GM19397 (cell line): ENCODE measurements around the gene PTPRD.
"Not testable (repeated sequence)": the region's sequence is repeated elsewhere in the genome, so short reads cannot be mapped to it uniquely, and the experiment has no call there.

Experiments
- ATAC-seq: cut with Tn5 transposase; IDR thresholded peaks from one replicate; pipeline ENCODE4 v1.9.1; 2021; ENCODE audit warnings: mild to moderate bottlenecking, moderate library complexity; ENCODE audit not compliant: unreplicated experiment

PTPRD gene

DNA sequence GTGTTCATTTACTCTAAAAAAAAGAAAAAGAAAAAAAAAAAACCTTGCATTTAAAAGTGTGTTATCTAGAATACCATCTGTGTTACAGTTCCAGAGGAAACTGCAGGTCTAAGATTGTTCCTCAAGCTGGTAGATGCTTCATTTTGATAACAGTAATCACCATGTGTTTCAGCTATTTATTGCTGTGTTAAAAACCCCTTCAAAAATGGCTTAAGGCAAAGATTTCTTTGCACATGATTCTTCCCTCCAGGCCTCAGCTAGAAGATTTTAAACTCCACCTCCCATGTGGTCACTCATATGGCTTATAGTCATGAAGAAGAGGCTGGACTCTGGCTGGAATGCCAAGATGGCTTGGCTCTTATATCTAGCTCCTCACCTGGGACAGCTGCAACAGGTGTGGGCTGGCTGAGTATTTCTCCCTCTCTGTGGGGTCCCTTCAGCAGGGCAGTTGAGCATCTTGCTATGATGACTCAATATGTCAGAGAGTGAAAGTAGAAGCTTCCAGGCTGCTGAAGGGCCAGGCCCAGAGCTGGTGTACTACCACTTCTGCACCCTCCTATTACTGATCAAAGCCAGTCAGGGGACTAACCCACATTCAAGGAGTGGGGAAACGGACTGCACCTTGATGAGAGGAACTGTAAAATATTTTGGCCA, 1892.8 kb downstream of the PTPRD start:
- no peak for ATAC-seq

DNA sequence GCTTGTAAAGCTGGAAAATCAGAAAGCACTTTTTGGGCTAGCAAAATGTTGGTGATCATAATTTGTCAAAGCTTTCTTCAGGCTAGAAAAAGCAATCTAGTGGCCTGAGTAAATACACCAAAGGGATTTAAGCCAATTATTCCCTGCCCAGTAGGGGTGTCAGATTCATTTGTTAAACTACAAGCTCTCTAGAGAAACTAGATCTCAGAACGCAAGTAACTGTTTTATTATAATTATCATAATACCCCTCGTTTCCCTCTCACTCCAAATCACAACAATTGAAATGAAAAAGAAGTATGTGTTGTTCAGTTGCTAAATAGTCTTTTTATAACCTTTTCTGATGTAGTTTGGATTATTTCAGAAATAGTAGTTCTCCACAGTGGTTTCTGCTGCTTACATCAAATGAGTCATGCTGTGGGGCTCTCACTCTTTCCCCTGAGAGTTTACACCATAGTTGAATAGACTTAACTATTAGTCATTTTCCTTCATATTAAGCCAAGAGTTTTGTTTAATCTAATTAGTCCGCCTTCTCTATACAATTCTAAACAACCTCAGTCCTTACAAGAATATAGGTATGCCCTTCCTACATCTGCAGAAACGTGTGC, 1894.6 kb downstream of the PTPRD start:
- no peak for ATAC-seq

DNA sequence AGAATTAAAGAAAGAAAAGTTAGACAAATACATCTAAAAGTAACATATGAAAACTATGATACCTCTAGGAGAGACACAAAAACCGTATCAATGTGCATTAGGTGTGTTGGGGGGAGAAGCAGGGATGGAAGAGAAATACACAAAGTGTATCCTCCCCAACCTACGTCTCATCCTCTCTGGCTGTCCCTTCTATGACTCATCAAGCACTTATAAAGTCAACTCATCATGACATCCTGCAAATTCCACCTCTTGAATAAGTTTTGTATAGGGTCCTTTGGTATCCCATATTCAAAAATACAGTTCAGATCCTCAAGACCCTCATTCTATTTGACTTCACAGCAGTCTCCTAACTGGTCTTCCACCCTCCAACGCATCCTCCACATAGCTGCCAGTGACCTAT, 1895.7 kb downstream of the PTPRD start:
- no peak for ATAC-seq

DNA sequence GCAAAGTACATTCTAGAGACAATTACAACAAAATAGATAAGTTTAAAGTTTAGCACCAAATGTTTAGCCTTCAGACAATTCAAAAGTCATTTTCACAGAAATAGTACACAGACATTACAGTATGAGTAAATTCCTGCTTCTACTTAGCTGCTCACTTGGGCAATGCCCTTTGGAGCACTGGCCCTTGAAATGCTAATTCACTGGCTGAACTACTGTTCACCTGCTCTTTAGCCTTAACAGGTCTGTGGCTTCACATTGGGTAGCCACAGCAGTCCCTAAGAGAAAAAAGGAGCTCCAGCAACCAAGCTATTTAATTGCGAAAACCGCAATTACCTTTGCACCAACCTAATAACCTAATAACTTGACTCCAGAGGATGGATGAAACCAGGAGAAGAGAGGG, 1897.0 kb downstream of the PTPRD start:
- no peak for ATAC-seq

DNA sequence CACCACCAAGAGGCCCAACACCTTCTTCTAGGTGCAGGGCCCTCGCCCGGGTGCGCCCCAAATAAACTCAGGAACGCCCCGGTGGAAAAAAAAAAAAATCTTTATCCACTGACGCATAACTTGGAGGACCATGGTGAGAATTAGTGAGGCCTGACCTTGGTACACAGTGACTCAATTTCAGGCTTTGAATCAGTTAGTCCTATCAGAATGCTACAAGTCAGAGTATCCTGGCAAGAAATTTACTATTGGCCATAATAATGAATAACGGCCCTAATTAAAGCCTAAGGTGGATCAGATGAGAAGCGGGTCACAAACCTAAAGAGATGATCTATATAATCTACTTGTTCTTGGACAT, 1899.0 kb downstream of the PTPRD start:
- no peak for ATAC-seq

DNA sequence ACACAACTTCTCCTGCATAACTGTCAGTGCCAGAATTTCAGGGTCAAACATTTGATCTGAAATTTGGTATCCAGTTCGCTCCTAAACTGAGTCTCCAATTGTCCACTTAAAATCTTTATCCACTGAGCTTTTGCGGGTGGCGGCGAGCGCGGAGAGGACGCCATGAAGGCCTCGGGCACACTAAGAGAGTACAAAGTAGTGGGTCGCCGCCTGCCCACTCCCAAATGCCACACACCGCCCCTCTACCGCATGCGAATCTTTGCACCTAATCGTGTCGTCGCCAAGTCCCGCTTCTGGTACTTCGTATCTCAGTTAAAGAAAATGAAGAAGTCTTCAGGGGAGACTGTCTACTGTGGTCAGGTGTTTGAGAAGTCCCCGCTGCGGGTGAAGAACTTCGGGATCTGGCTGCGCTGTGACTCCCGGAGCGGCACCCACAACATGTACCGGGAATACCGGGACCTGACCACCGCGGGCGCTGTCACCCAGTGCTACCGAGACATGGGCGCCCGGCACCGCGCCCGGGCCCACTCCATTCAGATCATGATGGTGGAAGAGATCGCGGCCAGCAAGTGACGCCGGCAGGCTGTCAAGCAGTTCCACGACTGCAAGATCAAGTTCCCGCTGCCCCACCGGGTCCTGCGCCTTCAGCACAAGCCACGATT, 1899.5 kb downstream of the PTPRD start:
- ATAC-seq = no peak

DNA sequence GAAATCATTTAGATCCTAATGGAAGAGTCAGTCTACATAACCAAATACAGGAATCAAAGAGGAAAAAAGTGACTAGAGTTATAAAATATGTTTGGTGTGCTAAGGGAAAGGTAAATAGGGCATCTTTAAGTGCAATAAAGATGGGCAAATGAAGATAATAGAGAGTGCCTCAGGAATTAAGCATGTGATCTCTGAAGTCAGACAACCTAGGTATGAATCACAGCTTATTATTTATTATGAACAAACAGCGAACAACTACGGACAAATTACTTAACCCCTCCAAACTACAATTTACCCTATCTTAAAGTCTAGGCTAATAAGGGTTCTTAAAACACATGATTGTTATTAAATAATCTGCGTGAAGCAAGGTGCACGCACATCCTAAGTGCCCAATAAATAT, 1903.1 kb downstream of the PTPRD start:
- ATAC-seq = no peak

DNA sequence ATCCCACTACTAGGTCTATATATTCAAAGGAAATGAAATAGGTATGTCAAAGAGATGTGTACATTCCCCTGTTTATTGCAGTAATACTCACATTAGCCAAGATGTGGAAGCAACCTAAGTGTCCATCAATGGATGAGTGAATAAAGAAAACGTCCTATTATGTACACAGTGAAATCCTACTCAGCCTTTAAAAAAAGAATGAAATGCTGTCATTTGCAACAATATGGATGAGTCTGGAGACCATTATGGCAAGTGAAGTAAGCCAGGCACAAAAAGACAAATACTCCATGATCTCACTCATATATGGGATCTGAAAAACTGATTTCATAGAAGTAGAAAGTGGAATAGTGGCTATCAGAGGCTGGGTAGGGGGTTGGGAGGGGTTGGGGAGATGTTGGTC, 1904.1 kb downstream of the PTPRD start:
- ATAC-seq = no peak

DNA sequence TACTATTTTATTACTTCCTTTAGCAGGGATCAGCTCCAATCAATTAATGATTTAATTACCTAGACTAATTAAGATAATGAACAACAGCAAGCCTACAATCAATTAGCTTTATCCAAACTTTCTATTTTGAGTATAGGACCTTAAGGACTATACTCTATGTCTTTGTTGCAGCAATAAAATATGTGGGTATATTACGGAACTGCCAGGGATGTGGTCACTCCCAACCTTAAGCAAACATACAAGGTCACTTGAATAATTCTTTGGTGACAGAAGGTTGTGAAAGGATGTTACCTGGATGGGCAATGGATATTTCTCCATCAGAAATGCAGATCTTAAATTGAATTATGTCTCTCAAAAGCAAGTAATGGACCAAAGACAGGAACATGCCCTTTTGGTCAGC, 1905.8 kb downstream of the PTPRD start:
- no peak for ATAC-seq

DNA sequence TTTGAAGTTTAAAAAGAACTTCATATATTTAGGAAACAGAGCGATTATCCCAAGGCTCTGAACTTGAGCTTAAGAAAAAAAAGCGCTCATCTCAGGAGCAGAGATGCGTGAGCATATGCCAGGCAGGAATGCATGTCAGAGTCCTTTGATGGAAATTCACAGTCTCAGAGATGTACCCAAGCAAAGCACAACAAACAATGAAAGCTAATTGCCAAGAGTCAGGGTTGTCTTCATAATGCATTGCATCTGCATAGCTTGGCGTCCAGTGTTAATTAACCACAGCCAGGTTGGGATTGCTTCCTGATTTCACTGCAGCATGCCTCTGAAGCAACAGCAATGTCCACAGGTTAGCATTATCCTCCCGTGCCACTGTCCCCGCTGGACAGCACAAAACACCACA, 1906.3 kb downstream of the PTPRD start:
- no peak for ATAC-seq

DNA sequence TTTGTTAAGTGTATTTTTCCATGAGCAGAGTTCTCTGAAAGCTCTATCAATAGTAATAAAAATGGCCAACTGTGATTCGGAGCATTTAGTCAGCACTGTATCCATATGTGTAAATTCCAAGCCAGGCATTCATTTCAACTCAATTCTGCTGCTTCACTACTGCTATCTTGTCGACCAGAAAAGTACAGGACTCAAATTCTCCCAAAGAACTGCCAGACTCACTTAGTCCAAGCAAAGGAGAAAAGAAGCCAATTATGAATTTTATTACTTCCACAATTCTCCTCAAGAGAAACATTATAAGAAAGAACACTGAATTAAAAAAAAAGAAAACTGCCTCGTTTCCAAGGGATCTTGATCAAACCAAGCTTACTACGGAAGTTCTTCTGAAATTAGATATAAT, 1906.9 kb downstream of the PTPRD start:
- ATAC-seq = no peak

DNA sequence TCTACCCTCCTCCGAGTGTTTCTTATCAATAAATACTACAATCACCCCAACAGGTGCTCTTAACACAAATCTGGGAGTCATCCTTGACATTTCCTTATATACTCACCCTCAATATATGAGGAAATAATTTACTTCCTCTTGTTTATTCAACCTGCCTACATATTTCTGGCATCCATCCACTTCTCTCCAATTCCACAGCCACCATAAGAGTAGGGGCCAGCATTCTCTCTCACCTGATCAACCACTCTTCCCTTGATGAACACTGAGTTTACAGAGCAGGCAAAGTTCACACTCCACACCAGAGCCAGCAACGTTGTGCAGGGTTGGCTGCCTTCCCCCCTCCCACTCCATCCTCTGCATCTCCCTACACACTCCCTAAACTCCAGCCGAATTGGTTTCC, 1908.9 kb downstream of the PTPRD start:
- no peak for ATAC-seq

DNA sequence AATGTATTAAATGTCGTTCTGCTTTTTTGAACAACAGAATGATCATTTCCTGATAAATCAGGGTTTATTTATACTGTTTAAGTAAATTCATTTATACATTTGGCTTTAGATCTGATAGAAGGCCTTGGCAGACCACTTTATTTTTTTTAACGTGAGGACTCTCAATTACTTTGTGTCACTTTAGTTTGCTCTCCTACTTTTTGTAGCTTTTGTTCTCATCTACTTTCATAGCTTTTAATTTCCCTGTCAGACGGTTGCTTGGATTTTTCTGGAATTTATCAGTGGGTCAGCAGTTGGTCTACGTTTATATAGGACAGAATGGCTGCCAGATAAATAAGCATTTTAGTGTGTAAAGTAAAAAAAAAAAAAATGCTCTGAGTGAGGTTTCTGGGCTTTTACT, 1910.9 kb downstream of the PTPRD start:
- no peak for ATAC-seq

DNA sequence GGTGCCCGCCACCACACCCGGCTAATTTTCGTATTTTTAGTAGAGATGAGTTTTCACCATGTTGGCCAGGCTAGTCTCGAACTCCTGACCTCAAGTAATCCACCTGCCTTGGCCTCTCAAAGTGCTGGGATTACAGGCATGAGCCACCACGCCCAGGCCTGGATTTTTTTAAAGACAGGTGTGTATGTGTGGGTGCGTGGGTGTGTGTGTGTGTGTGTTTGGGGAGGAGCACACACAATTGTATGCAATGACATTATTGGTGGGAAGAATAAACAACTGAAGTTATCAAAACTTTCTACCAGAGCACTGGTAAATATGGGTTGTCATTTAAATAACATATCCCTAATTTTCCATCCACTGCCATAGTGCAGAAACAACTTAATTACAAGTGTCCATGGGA, 1915.2 kb downstream of the PTPRD start:
- ATAC-seq = not testable (repeated sequence)

DNA sequence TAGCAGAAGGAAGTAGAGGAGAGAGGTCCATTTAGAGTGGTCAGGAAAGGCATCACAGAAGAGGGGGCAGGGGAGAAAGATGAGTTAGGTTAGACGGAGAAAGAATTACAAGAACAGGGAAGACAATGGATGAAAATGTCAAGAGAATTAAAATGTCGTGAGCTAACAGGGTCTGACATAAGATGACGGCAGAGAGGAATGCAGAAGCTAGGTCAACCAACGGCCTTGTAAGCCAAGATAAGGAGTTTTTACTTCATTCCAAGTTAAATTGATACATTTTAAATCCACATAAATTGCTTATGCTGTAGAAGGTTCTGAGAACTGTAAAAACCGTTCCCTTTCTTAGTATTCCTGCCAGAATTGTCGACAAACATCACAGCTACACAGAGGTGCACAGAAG, 1916.3 kb downstream of the PTPRD start:
- ATAC-seq = no peak

DNA sequence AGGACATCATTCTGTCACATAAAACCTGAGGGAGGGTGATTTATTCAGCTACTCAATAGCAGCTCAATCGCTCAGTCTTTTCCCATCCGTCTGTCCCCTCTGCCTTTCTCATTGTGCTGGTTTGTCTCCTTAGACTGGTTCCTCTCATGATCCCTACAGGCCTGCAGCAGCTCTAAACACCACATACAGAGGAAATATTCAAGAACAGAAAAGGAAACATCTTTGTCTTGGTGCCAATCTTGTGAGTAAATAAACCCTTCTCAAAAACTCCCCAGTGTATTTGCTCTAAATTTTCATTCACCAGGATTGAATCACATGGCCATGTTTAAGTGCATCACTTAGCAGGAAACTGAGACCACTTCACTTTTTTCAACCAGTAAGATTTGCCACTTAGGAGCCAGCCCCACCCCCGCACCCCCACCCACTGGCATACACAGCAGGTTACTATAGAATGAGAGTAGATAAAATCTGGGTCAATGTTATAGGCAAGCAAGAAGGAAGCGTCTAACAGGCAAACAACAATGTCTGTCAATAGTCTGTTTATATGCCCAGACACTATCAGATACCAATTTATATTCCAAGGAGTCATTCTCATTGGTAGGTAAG, 1917.7 kb downstream of the PTPRD start:
- no peak for ATAC-seq

DNA sequence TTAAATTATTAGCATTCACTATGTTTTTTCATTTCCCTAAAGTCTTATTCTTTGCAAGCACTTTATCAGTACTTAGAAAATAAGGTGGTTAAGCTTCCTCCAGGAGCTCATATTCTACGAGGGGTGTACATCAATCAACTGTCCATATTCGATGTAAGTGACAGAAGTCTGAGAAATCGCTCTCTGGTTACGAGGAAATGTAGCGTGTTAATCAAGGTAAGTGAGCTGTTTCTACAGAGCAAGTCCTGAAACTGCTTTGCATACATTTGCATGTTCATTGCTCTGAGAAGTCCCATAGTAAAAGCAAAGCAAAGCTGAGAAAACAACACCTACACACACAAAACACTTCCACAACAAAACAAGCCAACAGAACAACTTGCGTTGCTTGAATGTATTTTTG, 1919.3 kb downstream of the PTPRD start:
- no peak for ATAC-seq

DNA sequence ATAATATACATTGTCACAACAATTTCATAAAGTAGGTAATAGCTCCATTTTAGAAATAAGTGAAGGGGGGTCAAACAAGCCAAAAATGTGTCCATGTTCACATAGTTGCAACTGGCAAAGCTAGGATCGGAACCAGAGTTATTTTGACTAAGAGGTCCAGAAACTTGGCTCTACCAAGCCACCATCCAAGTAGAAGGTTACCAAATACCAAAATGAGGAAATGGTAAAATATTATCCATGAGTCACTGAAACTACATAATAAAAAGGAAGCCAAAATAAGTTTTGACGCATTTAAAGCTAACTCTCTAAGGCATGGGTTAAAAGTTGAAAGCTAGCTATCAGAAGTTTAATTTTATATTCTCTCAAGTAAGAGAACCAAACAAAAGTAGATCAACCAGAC, 1926.3 kb downstream of the PTPRD start:
- ATAC-seq = no peak

DNA sequence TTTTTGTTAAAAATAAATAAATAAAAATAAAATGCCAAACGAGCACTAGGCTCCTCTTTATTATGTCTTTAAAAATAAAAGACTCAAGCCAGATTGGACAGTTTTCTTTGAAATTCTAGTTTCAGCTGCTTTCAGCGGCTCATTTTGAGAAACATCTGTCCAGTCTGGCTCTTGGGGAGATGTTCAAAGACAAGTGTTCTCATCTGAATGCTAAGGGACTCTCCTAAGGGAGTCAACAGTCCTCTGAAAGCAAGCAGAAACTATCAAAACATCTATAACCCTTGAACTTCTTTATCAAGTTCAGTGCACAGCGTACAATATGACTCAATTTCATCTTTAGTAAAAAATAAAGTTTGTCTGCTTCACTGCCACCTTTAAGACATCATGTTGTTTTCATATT, 1927.0 kb downstream of the PTPRD start:
- no peak for ATAC-seq

DNA sequence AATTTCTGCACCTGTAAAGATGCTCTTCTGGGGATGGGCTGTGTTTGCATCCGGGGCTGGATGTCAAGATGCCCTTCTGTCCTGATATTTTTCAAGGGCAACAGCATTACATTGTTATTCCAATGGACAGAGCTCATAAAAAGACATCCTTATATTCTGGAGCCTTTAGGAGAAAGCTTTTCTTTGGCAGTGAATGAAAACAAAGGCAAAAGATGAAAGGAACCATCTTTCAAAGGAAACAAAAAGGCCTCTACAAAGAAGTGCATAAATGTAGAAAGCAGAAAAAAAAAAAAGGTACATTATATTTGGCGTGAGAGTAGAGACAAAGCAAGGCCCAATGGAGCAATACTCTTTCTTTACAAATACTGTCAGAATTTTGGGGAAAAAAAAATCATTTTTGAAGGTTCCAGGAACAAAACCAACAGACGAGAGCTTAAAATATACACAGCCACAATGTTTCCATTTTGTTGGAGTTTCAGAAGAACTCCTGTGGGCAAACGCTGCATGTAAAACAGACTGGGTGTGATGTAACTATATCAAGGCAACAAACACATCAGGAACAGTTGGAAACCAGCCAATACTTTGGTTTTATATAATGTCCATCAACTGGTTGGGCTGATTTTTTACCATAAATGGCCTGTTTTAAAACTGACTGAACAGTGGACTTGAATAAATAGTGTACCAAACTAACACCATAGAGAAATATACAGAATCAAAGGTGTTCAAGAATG, 1927.7 kb downstream of the PTPRD start:
- ATAC-seq = no peak

DNA sequence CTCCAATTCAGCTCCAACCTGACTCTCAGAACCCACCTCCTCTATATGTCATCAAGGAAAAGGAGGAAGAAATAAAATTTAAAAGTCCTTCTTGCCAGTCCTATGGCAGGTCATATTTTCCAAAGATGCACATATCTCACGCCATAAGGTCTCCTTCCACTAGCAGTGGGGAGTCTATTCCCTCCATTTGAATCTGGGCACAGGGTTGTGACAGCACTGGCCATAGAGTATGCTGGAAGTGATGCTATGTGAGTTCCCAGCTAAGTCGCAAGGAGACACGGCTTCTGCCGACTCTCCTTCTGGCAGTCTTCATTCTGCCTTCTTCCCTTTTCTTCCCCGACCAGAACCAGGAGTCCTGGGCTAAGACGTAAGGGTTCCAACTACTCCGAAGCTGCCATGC, 1929.3 kb downstream of the PTPRD start:
- ATAC-seq = no peak

DNA sequence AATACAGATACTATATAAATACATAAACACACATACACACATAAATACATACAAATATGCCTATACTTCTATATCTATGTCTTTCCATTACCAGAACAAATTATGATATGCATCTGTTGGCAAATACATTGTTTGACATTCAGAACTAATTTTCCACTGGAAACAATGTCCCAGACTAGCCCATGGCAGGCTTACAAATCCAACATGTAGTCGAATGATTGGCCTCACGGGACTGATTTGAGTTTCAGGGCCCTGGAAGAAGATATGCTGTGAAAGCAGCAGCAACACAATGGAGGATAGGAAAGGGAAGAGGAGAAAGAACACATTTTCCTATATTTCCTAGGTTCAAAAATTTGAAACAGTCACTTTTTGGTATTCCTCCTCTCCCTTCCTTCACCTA, 1932.1 kb downstream of the PTPRD start:
- ATAC-seq = no peak
